Prostate gland (tissue), 2 donors: ENCODE measurements around the gene C1orf198.

Source experiments
- CTCF ChIP-seq, 4 experiments: fragments of 200-600 bp in 2 of 4; fragments of 450-650 bp in 2 of 4; sonication (generic) in 2 of 4; IDR thresholded peaks; 1 replicate in 3 of 4; 2 replicates in 1 of 4; pipeline ENCODE4 v1.5.1; 2016 to 2019; ENCODE audit warnings: antibody characterized with exemption in 4 of 4, mild to moderate bottlenecking in 2 of 4, moderate library complexity in 2 of 4
- POLR2A ChIP-seq: fragments of 450-650 bp; IDR thresholded peaks from one replicate; pipeline ENCODE4 v1.6.1; 2016; ENCODE audit warnings: antibody characterized with exemption, mild to moderate bottlenecking

GRCh38 chr1:230818367-230818766, 50.0 kb downstream of the C1orf198 start:
- TF ChIP-seq CTCF (IDR thresholded peaks at IDR 0.05) (no peak), POLR2A (no peak)
